ENCODE measurements around the gene PITPNM1. TPM values are rescaled to one million over a fixed set of nuclear protein-coding genes. Genes with fewer than 3 reads are reported as not detected.
A peak's percentile ranks its signal among the peaks of the same experiment; 100 is the strongest.

Gene PITPNM1
- total and polyA plus RNA-seq, 4 donors: 34.0 to 118 (median 74.7) TPM

DNA sequence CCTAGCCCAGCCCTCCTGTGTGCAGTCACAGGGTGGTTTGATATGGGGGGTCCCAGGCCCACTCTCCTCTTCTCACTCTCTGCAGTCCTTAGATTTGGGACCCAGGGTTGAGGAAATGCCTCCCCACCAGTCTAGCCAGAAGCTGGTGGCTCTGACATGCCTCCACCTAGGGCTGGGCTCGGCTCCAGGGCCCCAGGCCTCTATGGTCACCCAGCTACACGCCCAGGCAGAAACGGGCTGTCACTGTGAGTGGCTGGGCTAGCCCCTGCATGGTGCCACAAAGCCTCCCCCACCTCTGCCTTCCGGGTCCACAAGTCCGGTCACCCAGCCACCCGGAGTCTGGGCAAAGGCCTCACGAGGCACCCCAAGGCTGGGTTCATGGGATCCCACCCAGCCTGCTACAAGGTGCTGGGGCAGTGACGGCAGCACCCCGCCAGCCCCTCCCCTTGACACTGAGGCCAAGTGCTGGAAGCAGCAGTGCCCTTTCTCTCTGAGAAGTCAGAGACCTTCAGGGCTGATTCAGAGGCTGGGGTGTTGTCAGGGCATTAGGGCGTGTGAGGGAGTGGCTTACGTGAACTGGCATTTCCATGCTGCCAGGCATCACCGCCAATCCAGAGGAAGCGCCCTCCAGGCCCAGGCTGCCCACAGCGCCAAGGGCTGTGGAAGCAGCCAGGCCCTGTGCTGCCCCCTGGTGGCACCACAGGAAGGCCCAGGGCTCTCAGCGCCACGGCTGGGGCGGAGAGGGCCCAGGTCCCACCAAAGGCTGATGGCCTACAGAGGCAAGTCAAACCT, 638 bp upstream of the PITPNM1 start:
- Histone ChIP-seq H3K27ac (ENCODE audit: low read depth, low read length) (peak overlapping the region; percentile 93), H3K4me3 (ENCODE audit: low read depth, low read length) (peak overlapping the region; percentile 16), H3K4me1 (ENCODE audit: control insufficient read depth, insufficient read depth, low read length) (peaks cover 65% of the 10 kb centered on the region), H3K36me3 (ENCODE audit: control insufficient read depth, insufficient read depth, low read length) (peaks cover 37% of the 10 kb centered on the region), H3K9me3 (ENCODE audit: control insufficient read depth, insufficient read depth, low read length) (no peaks in the 10 kb centered on the region), H3K27me3 (ENCODE audit: control insufficient read depth, insufficient read depth, low read length) (no peaks in the 10 kb centered on the region)
- WGBS (ENCODE audit: insufficient coverage): 27% methylated on average over 16 of the region's 17 CpGs
- DNase-seq (ENCODE audit: low read depth in 4 of 6, low spot score in 6 of 6): peak in 4 of 6 donors; percentile 66 to 92 (median 80)

GRCh38 chr11:67504005-67504949, 886 bp downstream of the PITPNM1 start:
- peaks cover 65% of the 10 kb centered on the region for H3K4me1 ChIP-seq (ENCODE audit: control insufficient read depth, insufficient read depth, low read length)
- DNase-seq (ENCODE audit: low read depth in 4 of 6, low spot score in 6 of 6): peak in 2 of 6 donors; percentile 67 to 70
- WGBS (ENCODE audit: insufficient coverage): under 1% methylated on average over 101 of the region's 101 CpGs
- H3K4me3 ChIP-seq (ENCODE audit: low read depth, low read length): peak overlapping the region; percentile 69
- H3K27ac ChIP-seq (ENCODE audit: low read depth, low read length): peak overlapping the region; percentile 86
- no peaks in the 10 kb centered on the region for H3K9me3 ChIP-seq (ENCODE audit: control insufficient read depth, insufficient read depth, low read length)
- no peaks in the 10 kb centered on the region for H3K27me3 ChIP-seq (ENCODE audit: control insufficient read depth, insufficient read depth, low read length)
- H3K36me3 ChIP-seq (ENCODE audit: control insufficient read depth, insufficient read depth, low read length): peaks cover 48% of the 10 kb centered on the region

GRCh38 chr11:67503119-67504004, 1.8 kb downstream of the PITPNM1 start:
- no peak for DNase-seq (ENCODE audit: low read depth in 4 of 6, low spot score in 6 of 6)
- Histone ChIP-seq H3K27ac (ENCODE audit: low read depth, low read length) (no peak overlapping the region), H3K36me3 (ENCODE audit: control insufficient read depth, insufficient read depth, low read length) (peaks cover 57% of the 10 kb centered on the region), H3K4me3 (ENCODE audit: low read depth, low read length) (peak overlapping the region; percentile 32), H3K4me1 (ENCODE audit: control insufficient read depth, insufficient read depth, low read length) (peaks cover 62% of the 10 kb centered on the region), H3K9me3 (ENCODE audit: control insufficient read depth, insufficient read depth, low read length) (no peaks in the 10 kb centered on the region), H3K27me3 (ENCODE audit: control insufficient read depth, insufficient read depth, low read length) (no peaks in the 10 kb centered on the region)
- 49% methylated on average over 15 of the region's 19 CpGs for whole genome bisulfite sequencing (ENCODE audit: insufficient coverage)

DNA sequence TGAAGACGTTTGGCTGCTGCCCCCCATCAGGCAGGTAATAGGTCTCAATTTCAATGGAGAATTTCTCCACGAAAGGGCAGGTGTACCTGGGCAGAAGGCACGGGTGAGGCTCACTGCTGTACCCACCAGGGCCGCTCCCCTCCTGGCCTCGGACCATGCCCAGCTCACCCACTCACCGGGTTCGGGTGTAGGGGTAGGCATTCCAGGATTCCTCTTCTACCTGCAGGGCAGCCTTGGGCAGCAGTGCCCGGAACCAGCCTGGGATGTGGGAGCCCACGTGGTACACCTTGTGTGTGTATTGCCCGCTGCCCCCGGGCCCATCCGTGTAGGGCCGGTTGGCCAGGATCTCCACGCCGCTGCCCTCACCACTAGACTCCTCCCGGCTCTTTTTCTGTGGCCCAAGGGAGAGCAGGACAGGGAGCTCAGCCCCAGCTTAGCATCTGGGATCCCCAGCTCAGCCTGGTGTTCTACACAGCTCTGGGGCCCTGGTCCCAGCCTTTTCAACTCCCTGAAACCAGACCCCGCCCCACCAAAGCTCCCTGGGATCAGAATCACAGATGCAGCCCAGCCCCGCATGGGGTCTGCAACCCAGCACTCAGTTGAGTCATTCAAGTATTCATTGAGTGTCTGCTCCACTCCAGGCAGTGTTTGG, 2.7 kb downstream of the PITPNM1 start:
- no peak overlapping the region for H3K4me3 ChIP-seq (ENCODE audit: low read depth, low read length)
- no peak for DNase-seq (ENCODE audit: low read depth in 4 of 6, low spot score in 6 of 6)
- WGBS (ENCODE audit: insufficient coverage): 94% methylated on average over 16 of the region's 18 CpGs

DNA sequence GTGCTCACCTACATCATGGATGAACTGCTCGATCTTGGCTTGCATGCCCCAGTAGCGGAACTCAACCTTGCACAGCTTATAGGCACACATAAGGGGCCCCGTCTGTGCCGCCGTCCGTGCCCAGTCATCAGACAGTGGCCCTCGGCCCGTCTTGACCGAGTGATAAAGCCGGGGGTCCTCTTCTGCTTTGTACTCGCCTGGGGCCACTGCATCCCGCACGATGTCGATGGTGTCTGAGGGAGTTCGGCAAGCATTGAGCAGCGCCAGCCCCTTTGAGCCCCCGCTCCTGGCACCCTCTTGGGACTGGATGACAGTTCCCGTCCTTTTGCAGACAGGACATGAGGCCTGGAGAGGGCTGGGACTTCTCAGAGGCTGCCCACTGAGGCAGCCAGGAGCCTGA, 3.3 kb downstream of the PITPNM1 start:
- no peak for DNase-seq (ENCODE audit: low read depth in 4 of 6, low spot score in 6 of 6)
- Histone ChIP-seq H3K4me3 (ENCODE audit: low read depth, low read length) (no peak overlapping the region), H3K4me1 (ENCODE audit: control insufficient read depth, insufficient read depth, low read length) (peaks cover 51% of the 10 kb centered on the region), H3K9me3 (ENCODE audit: control insufficient read depth, insufficient read depth, low read length) (no peaks in the 10 kb centered on the region), H3K27ac (ENCODE audit: low read depth, low read length) (no peak overlapping the region), H3K27me3 (ENCODE audit: control insufficient read depth, insufficient read depth, low read length) (no peaks in the 10 kb centered on the region), H3K36me3 (ENCODE audit: control insufficient read depth, insufficient read depth, low read length) (peaks cover 64% of the 10 kb centered on the region)
- WGBS (ENCODE audit: insufficient coverage): 98% methylated on average over 18 of the region's 18 CpGs

More for the DNA sequence above, 2.7 kb downstream of the PITPNM1 start:
- Histone ChIP-seq H3K27me3 (ENCODE audit: control insufficient read depth, insufficient read depth, low read length) (no peaks in the 10 kb centered on the region), H3K4me1 (ENCODE audit: control insufficient read depth, insufficient read depth, low read length) (peaks cover 57% of the 10 kb centered on the region), H3K9me3 (ENCODE audit: control insufficient read depth, insufficient read depth, low read length) (no peaks in the 10 kb centered on the region), H3K36me3 (ENCODE audit: control insufficient read depth, insufficient read depth, low read length) (peaks cover 64% of the 10 kb centered on the region), H3K27ac (ENCODE audit: low read depth, low read length) (no peak overlapping the region)

GRCh38 chr11:67500831-67501715, 4.1 kb downstream of the PITPNM1 start:
- DNase-seq (ENCODE audit: low read depth in 4 of 6, low spot score in 6 of 6): peak in 1 of 6 donors; percentile 59
- Histone ChIP-seq H3K27me3 (ENCODE audit: control insufficient read depth, insufficient read depth, low read length) (no peaks in the 10 kb centered on the region), H3K36me3 (ENCODE audit: control insufficient read depth, insufficient read depth, low read length) (peaks cover 67% of the 10 kb centered on the region), H3K4me1 (ENCODE audit: control insufficient read depth, insufficient read depth, low read length) (peaks cover 43% of the 10 kb centered on the region), H3K4me3 (ENCODE audit: low read depth, low read length) (no peak overlapping the region), H3K9me3 (ENCODE audit: control insufficient read depth, insufficient read depth, low read length) (no peaks in the 10 kb centered on the region), H3K27ac (ENCODE audit: low read depth, low read length) (no peak overlapping the region)
- WGBS (ENCODE audit: insufficient coverage): 94% methylated on average over 5 of the region's 9 CpGs

DNA sequence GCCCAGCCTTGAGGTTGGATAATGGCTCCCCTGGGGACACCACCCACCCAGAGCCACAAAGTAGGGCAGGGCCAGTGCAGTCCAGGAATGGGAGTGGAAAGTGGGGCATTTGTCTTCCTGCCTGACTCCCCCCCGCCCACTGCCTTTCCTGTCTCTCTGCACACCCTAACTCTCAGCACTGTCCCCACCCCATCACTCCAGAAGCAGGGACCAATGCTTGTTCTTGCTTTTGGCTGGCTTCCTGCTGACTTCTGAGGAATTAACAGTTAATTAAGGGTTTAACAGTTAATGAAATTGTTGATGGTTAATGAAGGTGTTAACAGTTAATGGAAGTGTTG, 4.7 kb downstream of the PITPNM1 start:
- Histone ChIP-seq H3K4me1 (ENCODE audit: control insufficient read depth, insufficient read depth, low read length) (peaks cover 37% of the 10 kb centered on the region), H3K27me3 (ENCODE audit: control insufficient read depth, insufficient read depth, low read length) (no peaks in the 10 kb centered on the region), H3K27ac (ENCODE audit: low read depth, low read length) (no peak overlapping the region), H3K36me3 (ENCODE audit: control insufficient read depth, insufficient read depth, low read length) (peaks cover 69% of the 10 kb centered on the region), H3K9me3 (ENCODE audit: control insufficient read depth, insufficient read depth, low read length) (no peaks in the 10 kb centered on the region), H3K4me3 (ENCODE audit: low read depth, low read length) (no peak overlapping the region)
- no CpG with 5 or more reads among the region's 1 CpG for WGBS (ENCODE audit: insufficient coverage)
- DNase-seq (ENCODE audit: low read depth in 4 of 6, low spot score in 6 of 6): peak in 1 of 6 donors; percentile 82

- DNase-seq (ENCODE audit: low read depth in 4 of 6, low spot score in 6 of 6): no peak
- H3K9me3 ChIP-seq (ENCODE audit: control insufficient read depth, insufficient read depth, low read length): no peaks in the 10 kb centered on the region
- no peak overlapping the region for H3K27ac ChIP-seq (ENCODE audit: low read depth, low read length)
- peaks cover 34% of the 10 kb centered on the region for H3K4me1 ChIP-seq (ENCODE audit: control insufficient read depth, insufficient read depth, low read length)
- H3K36me3 ChIP-seq (ENCODE audit: control insufficient read depth, insufficient read depth, low read length): peaks cover 74% of the 10 kb centered on the region
- H3K27me3 ChIP-seq (ENCODE audit: control insufficient read depth, insufficient read depth, low read length): no peaks in the 10 kb centered on the region
- no peak overlapping the region for H3K4me3 ChIP-seq (ENCODE audit: low read depth, low read length)
- WGBS (ENCODE audit: insufficient coverage): 97% methylated on average over 23 of the region's 26 CpGs
Observed at GRCh38 chr11:67499808-67500483, 5.2 kb downstream of the PITPNM1 start.

Measured in spinal cord (tissue), 10 donors.